ENCODE results near the gene DCUN1D2.

The DCUN1D2 gene

DNA sequence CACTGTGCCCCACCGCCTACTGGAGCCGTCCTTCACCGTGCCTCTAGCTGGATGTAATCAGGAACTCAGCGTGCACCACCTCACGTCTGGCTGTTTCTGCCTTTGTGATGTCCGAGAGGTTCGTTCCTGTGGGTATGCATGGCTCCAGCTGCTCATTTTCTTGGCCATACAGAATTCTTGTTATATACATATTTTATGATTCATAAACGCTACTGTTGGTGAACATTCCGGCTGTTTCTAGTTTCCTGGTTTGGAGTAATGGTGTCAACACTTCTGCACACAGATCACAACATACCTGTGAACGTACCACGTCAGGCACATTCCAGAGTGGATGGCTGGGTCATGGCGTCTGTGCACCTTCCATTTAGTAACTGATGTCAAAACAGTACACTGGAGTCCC, 14.6 kb downstream of the DCUN1D2 start:
- Histone ChIP-seq H2AFZ (ENCODE audit: insufficient read depth, low read length, poor library complexity) (no peak overlapping the region), H2AK5ac (ENCODE audit: low read length) (no peak overlapping the region), H3K36me3 (ENCODE audit: control insufficient read depth in 1 of 2, insufficient read depth in 2 of 2, low read length in 2 of 2) (peaks cover 31 to 42% of the 10 kb centered on the region in 2 experiments), H3K27me3 (ENCODE audit: insufficient read depth, low read length) (no peaks in the 10 kb centered on the region), H3K23ac (ENCODE audit: low read length) (no peak overlapping the region), H3K4me3 (ENCODE audit: low read depth, low read length) (no peak overlapping the region), H2BK5ac (ENCODE audit: low read depth, low read length, poor library complexity) (no peak overlapping the region), H3K14ac (ENCODE audit: low read length) (no peak overlapping the region), H3K9me3 (ENCODE audit: insufficient read depth, low read depth, low read length) (no peaks in the 10 kb centered on the region), H3K4me1 (ENCODE audit: control insufficient read depth in 1 of 2, insufficient read depth in 2 of 2, low read length in 2 of 2) (peaks cover 2 to 5% of the 10 kb centered on the region in 2 experiments), H3K4me2 (ENCODE audit: low read length) (no peak overlapping the region), H4K91ac (ENCODE audit: low read depth, low read length) (no peak overlapping the region), H3K9ac (ENCODE audit: low read length) (no peak overlapping the region), H3K27ac (ENCODE audit: low read depth, low read length) (no peak overlapping the region), H3K79me2 (ENCODE audit: control insufficient read depth, insufficient read depth, low read length, poor library complexity) (no peaks in the 10 kb centered on the region), H4K8ac (ENCODE audit: low read depth, low read length) (no peak overlapping the region), H4K12ac (ENCODE audit: low read depth, low read length) (no peak overlapping the region), H2BK12ac (ENCODE audit: low read length) (no peak overlapping the region), H2BK120ac (ENCODE audit: insufficient read depth, low read length, poor library complexity) (no peak overlapping the region), H3K4ac (ENCODE audit: low read depth, low read length) (no peak overlapping the region), H3K79me1 (ENCODE audit: low read length) (no peaks in the 10 kb centered on the region), H3K18ac (ENCODE audit: low read length) (no peak overlapping the region)
- no CpG with 5 or more reads among the region's 12 CpGs for WGBS (ENCODE audit: extremely low coverage, insufficient coverage, insufficient read length)
- DNase-seq: peak; percentile 70 to 89

DNA sequence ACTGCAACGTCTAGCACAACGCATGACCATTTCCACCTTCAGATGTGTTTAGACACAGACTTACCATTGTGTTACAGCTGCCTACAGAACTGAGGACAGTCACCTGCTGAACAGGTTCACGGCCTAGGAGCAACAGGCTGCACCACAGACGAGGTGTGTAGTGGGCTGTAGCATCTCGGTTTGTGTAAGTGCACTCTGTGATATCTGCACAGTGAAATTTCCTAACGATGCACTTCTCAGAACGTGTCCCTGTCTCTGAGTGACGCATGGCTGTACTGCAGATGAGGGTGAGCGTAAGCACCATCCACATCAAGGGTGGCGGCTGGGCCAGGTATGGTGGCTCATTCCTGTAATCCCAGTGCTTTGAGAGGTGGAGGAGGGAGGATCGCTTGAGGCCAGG, 15.2 kb downstream of the DCUN1D2 start:
- DNase-seq: peak; percentile 54 to 85
- Histone ChIP-seq H3K14ac (ENCODE audit: low read length) (no peak overlapping the region), H3K4ac (ENCODE audit: low read depth, low read length) (no peak overlapping the region), H3K4me2 (ENCODE audit: low read length) (no peak overlapping the region), H2AK5ac (ENCODE audit: low read length) (no peak overlapping the region), H3K4me1 (ENCODE audit: control insufficient read depth in 1 of 2, insufficient read depth in 2 of 2, low read length in 2 of 2) (peaks cover 2 to 5% of the 10 kb centered on the region in 2 experiments), H4K91ac (ENCODE audit: low read depth, low read length) (no peak overlapping the region), H3K4me3 (ENCODE audit: low read depth, low read length) (no peak overlapping the region), H3K79me1 (ENCODE audit: low read length) (no peaks in the 10 kb centered on the region), H3K79me2 (ENCODE audit: control insufficient read depth, insufficient read depth, low read length, poor library complexity) (no peaks in the 10 kb centered on the region), H3K18ac (ENCODE audit: low read length) (no peak overlapping the region), H2BK5ac (ENCODE audit: low read depth, low read length, poor library complexity) (no peak overlapping the region), H3K9me3 (ENCODE audit: insufficient read depth, low read depth, low read length) (no peaks in the 10 kb centered on the region), H3K23ac (ENCODE audit: low read length) (no peak overlapping the region), H3K36me3 (ENCODE audit: control insufficient read depth in 1 of 2, insufficient read depth in 2 of 2, low read length in 2 of 2) (peaks cover 31 to 42% of the 10 kb centered on the region in 2 experiments), H3K27ac (ENCODE audit: low read depth, low read length) (no peak overlapping the region), H2BK120ac (ENCODE audit: insufficient read depth, low read length, poor library complexity) (no peak overlapping the region), H2AFZ (ENCODE audit: insufficient read depth, low read length, poor library complexity) (no peak overlapping the region), H4K12ac (ENCODE audit: low read depth, low read length) (no peak overlapping the region), H3K9ac (ENCODE audit: low read length) (no peak overlapping the region), H3K27me3 (ENCODE audit: insufficient read depth, low read length) (no peaks in the 10 kb centered on the region), H4K8ac (ENCODE audit: low read depth, low read length) (no peak overlapping the region), H2BK12ac (ENCODE audit: low read length) (no peak overlapping the region)
- WGBS (ENCODE audit: extremely low coverage, insufficient coverage, insufficient read length): no CpG with 5 or more reads among the region's 11 CpGs

GRCh38 chr13:113474179-113474578, 16.3 kb downstream of the DCUN1D2 start:
- no peak overlapping the region for H4K8ac ChIP-seq (ENCODE audit: low read depth, low read length)
- DNase-seq: peak; percentile 89 to 95
- no peak overlapping the region for H3K9ac ChIP-seq (ENCODE audit: low read length)
- H3K27ac ChIP-seq (ENCODE audit: low read depth, low read length): no peak overlapping the region
- H2BK5ac ChIP-seq (ENCODE audit: low read depth, low read length, poor library complexity): no peak overlapping the region
- WGBS (ENCODE audit: extremely low coverage, insufficient coverage, insufficient read length): no CpG with 5 or more reads among the region's 10 CpGs
- no peak overlapping the region for H3K4me2 ChIP-seq (ENCODE audit: low read length)
- no peak overlapping the region for H4K91ac ChIP-seq (ENCODE audit: low read depth, low read length)
- peaks cover 3% of the 10 kb centered on the region for H3K79me1 ChIP-seq (ENCODE audit: low read length)
- no peak overlapping the region for H3K14ac ChIP-seq (ENCODE audit: low read length)
- H3K9me3 ChIP-seq (ENCODE audit: insufficient read depth, low read depth, low read length): no peaks in the 10 kb centered on the region
- no peak overlapping the region for H3K4ac ChIP-seq (ENCODE audit: low read depth, low read length)
- no peak overlapping the region for H4K12ac ChIP-seq (ENCODE audit: low read depth, low read length)
- no peaks in the 10 kb centered on the region for H3K27me3 ChIP-seq (ENCODE audit: insufficient read depth, low read length)
- H3K18ac ChIP-seq (ENCODE audit: low read length): no peak overlapping the region
- no peak overlapping the region for H2AFZ ChIP-seq (ENCODE audit: insufficient read depth, low read length, poor library complexity)
- H3K4me1 ChIP-seq (ENCODE audit: control insufficient read depth in 1 of 2, insufficient read depth in 2 of 2, low read length in 2 of 2): peaks cover 5 to 10% of the 10 kb centered on the region in 2 experiments
- no peak overlapping the region for H2BK120ac ChIP-seq (ENCODE audit: insufficient read depth, low read length, poor library complexity)
- no peak overlapping the region for H3K4me3 ChIP-seq (ENCODE audit: low read depth, low read length)
- no peak overlapping the region for H3K23ac ChIP-seq (ENCODE audit: low read length)
- H3K36me3 ChIP-seq (ENCODE audit: control insufficient read depth in 1 of 2, insufficient read depth in 2 of 2, low read length in 2 of 2): peaks cover 28 to 36% of the 10 kb centered on the region in 2 experiments
- H2AK5ac ChIP-seq (ENCODE audit: low read length): no peak overlapping the region
- no peaks in the 10 kb centered on the region for H3K79me2 ChIP-seq (ENCODE audit: control insufficient read depth, insufficient read depth, low read length, poor library complexity)
- H2BK12ac ChIP-seq (ENCODE audit: low read length): no peak overlapping the region

DNA sequence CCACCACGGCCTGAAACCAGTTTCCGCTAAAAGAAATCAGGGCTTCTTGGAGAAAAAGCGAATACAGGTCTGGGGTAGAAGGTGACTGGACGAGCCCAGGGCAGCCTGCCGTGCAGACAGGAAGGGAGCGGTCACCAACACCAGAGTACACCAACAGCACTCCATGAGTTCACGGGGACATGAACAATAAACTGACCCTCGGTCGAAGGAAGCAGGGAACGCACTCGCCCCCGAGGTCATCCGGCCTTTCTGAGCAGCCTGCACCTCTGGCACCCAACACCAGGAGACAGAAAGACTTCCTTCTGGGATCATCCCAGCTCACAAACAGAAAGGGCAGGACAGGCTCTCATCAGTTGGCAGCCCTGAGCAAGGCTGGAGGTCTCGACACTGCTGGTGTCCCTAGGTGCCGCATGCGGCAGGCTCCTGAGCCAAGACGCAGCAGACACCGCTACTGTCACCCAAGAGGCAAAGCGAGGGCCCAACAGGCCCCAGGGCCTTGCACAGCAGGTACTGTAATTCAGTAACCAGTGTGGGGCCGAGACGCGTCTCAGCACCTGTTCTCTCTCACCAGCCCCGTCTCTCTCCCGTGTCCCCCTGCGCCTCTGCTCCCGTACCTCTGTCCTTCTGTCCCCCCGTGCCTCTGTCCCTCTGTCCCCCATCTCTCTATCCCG, 18.0 kb downstream of the DCUN1D2 start:
- Histone ChIP-seq H3K27ac (ENCODE audit: low read depth, low read length) (no peak overlapping the region), H3K79me1 (ENCODE audit: low read length) (peaks cover 6% of the 10 kb centered on the region), H3K14ac (ENCODE audit: low read length) (no peak overlapping the region), H2AFZ (ENCODE audit: insufficient read depth, low read length, poor library complexity) (no peak overlapping the region), H3K9me3 (ENCODE audit: insufficient read depth, low read depth, low read length) (no peaks in the 10 kb centered on the region), H2BK120ac (ENCODE audit: insufficient read depth, low read length, poor library complexity) (no peak overlapping the region), H4K91ac (ENCODE audit: low read depth, low read length) (no peak overlapping the region), H3K36me3 (ENCODE audit: control insufficient read depth in 1 of 2, insufficient read depth in 2 of 2, low read length in 2 of 2) (peaks cover 28 to 36% of the 10 kb centered on the region in 2 experiments), H3K27me3 (ENCODE audit: insufficient read depth, low read length) (no peaks in the 10 kb centered on the region), H4K12ac (ENCODE audit: low read depth, low read length) (no peak overlapping the region), H3K18ac (ENCODE audit: low read length) (no peak overlapping the region), H3K4ac (ENCODE audit: low read depth, low read length) (no peak overlapping the region), H3K79me2 (ENCODE audit: control insufficient read depth, insufficient read depth, low read length, poor library complexity) (no peaks in the 10 kb centered on the region), H2BK5ac (ENCODE audit: low read depth, low read length, poor library complexity) (no peak overlapping the region), H3K23ac (ENCODE audit: low read length) (no peak overlapping the region), H2BK12ac (ENCODE audit: low read length) (no peak overlapping the region), H3K4me2 (ENCODE audit: low read length) (no peak overlapping the region), H3K4me3 (ENCODE audit: low read depth, low read length) (no peak overlapping the region), H4K8ac (ENCODE audit: low read depth, low read length) (no peak overlapping the region), H2AK5ac (ENCODE audit: low read length) (no peak overlapping the region), H3K4me1 (ENCODE audit: control insufficient read depth in 1 of 2, insufficient read depth in 2 of 2, low read length in 2 of 2) (peaks cover 8 to 12% of the 10 kb centered on the region in 2 experiments), H3K9ac (ENCODE audit: low read length) (no peak overlapping the region)
- WGBS (ENCODE audit: extremely low coverage, insufficient coverage, insufficient read length): no CpG with 5 or more reads among the region's 28 CpGs
- no peak for DNase-seq

Data from trophoblast cell (in vitro differentiated cells and primary cell).